Hepatocyte (in vitro differentiated cells): Measurements from ENCODE around the gene SGCA.

ENCODE experiments used
- EZH2 ChIP-seq: fragments of 200-600 bp; sonication (generic); IDR thresholded peaks from 2 replicates; pipeline ENCODE4 v1.6.1; 2016; ENCODE audit warnings: antibody characterized with exemption, mild to moderate bottlenecking, borderline replicate concordance
- TF ChIP-seq, protein P1 (sequence below): fragments of 200-600 bp; sonication (generic); IDR thresholded peaks from 2 replicates; pipeline ENCODE4 v1.5.1; 2016; ENCODE audit warnings: antibody characterized with exemption, mild to moderate bottlenecking; ENCODE audit not compliant: poor library complexity

DNA sequence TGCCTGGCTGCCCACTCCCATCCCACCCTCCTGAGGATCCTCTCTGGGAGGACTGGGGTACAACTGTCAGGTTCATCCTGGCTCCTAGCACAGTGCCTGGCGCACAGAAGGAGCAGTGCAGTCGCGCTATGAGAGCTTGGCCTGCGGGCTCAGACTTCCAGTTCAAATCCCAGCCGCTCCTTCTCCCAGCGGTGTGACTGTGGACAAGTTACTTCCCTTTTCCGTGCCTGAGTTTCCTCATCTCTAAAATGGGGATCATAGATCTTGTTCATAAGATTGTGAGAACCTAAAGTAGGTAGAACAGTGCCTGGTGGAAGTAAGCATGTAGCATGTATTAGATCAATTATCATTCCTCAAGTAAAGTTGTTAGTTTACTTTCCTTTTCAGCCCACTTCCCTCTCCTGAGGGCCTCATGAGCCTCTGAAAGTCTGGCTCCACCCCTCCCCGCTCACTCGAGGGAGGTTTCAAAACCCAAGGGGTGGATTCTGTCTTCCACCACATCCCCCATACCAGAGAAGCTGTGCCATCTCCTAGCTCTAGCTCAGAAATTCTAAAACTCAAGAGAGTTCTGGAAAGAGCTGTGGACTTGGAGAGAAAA lies 55.6 kb downstream of the SGCA start:
- TF ChIP-seq, protein P1, sequence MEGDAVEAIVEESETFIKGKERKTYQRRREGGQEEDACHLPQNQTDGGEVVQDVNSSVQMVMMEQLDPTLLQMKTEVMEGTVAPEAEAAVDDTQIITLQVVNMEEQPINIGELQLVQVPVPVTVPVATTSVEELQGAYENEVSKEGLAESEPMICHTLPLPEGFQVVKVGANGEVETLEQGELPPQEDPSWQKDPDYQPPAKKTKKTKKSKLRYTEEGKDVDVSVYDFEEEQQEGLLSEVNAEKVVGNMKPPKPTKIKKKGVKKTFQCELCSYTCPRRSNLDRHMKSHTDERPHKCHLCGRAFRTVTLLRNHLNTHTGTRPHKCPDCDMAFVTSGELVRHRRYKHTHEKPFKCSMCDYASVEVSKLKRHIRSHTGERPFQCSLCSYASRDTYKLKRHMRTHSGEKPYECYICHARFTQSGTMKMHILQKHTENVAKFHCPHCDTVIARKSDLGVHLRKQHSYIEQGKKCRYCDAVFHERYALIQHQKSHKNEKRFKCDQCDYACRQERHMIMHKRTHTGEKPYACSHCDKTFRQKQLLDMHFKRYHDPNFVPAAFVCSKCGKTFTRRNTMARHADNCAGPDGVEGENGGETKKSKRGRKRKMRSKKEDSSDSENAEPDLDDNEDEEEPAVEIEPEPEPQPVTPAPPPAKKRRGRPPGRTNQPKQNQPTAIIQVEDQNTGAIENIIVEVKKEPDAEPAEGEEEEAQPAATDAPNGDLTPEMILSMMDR = no peak
- no peak for TF ChIP-seq EZH2
